Activated naive CD8-positive, alpha-beta T cell (primary cell): ENCODE results near the gene NPC1L1.

Experiments
- H3K27ac Mint-ChIP-seq: one replicate; pipeline ENCODE4 v1.8.0; 2021; ENCODE audit warnings: mixed read lengths
- H3K27me3 Mint-ChIP-seq: one replicate; pipeline ENCODE4 v1.8.0; 2021; ENCODE audit warnings: mixed read lengths
- H3K36me3 Mint-ChIP-seq: one replicate; pipeline ENCODE4 v1.8.0; 2021; ENCODE audit warnings: mixed read lengths
- H3K4me1 Mint-ChIP-seq: one replicate; pipeline ENCODE4 v1.8.0; 2021; ENCODE audit warnings: low read depth, mixed read lengths
- H3K4me3 Mint-ChIP-seq: one replicate; pipeline ENCODE4 v1.8.0; 2021; ENCODE audit warnings: mild to moderate bottlenecking, mixed read lengths
- H3K9me3 Mint-ChIP-seq: one replicate; pipeline ENCODE4 v1.8.0; 2021; ENCODE audit warnings: low read depth, mixed read lengths

Gene NPC1L1

DNA sequence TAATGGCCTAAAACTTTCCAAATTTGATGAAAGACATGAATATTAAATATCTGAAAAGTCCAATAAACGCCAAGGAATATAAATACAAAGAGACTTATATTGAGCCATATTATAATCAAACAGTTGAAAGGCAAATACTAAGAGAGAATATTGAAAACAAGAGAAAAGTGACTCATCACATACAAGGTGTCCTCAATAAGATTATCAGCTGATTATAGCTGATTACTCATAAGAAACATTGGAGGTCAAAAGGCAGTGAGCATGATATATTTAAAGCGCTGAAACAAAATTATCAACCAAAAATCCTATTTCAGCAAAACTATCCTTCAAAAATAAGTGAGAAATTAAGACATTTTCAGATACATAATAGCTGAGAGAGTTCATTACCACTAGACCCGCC, 7.8 kb upstream of the NPC1L1 start:
- Mint-ChIP-seq H3K36me3 (no peaks in the 10 kb centered on the region), H3K9me3 (no peaks in the 10 kb centered on the region), H3K27ac (no peak overlapping the region), H3K27me3 (peaks cover under 1% of the 10 kb centered on the region), H3K4me1 (no peaks in the 10 kb centered on the region), H3K4me3 (no peak overlapping the region)

DNA sequence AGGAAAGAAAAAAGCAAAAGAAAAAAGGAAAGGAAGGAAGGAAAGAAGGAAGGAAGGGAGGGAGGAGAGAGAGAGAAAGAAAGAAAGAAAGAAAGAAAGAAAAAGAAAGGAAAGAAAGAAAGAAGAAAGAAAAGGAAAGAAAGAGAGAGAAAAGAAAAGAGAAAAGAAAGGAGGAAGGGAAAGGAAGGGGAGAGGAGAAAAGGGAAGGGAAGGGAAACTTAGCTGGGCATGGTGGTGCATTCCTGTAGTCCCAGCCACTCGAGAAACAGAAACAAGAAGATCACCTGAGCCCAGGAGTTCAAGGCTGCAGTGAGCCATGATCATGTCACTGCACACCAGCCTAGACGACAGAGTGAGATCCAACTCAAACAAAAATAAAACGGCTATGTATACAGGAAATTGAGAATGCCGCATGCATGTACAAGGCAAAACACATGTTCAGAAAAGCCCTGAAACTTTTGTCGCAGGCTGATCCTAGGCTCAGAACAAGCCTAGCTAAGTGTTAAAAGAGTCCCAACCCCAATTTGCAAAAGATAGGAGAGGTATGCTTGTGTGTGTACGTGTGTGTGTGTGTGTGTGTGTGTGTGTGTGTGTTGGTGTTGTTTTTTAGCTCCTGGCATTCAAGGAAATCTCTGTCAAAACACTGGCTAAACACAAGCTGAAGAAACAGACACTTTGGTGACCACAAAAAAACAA, 6.6 kb upstream of the NPC1L1 start:
- peaks cover 3% of the 10 kb centered on the region for H3K27me3 Mint-ChIP-seq
- no peaks in the 10 kb centered on the region for H3K9me3 Mint-ChIP-seq
- H3K4me1 Mint-ChIP-seq: no peaks in the 10 kb centered on the region
- no peaks in the 10 kb centered on the region for H3K36me3 Mint-ChIP-seq
- H3K4me3 Mint-ChIP-seq: no peak overlapping the region
- no peak overlapping the region for H3K27ac Mint-ChIP-seq

DNA sequence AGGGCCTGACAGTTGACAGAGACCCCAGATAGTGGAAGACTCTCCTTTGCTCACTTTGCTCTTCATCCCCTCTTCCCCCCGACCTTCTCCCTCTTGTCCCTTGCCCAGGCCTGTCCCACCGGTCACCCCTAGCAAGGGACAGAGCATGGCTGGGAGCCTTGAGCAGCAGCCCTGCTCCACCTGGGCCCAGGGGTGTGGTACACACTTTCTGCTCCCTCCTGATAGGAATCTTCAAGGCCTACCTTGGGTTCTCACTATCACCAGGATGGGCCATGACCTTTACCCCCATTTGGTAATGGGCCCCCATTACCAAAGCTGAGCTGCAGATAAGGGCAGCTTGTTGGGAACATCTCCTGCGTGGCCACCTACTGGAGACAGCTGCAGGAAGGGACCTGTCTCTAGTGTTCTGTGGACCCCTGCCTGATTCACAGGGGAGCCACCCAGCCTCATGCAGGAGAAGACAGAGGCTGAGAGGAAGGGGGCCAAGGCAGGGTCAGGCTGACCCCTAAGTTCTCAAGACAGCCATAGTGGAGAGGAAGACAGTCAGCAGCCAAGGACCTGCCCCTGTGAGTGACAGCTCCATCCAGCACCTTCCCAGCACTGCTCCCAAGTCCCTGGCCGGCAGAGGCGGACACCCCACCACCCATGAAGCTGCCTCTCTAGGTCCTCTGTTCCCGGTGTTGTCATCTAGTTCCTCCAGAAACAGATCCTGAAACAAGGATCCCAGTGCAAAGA, 913 bp upstream of the NPC1L1 start:
- Mint-ChIP-seq H3K4me1 (no peaks in the 10 kb centered on the region), H3K4me3 (no peak overlapping the region), H3K27ac (no peak overlapping the region)

GRCh38 chr7:44540592-44541027, 520 bp downstream of the NPC1L1 start:
- Mint-ChIP-seq H3K4me1 (no peaks in the 10 kb centered on the region), H3K27me3 (peaks cover 3% of the 10 kb centered on the region), H3K27ac (no peak overlapping the region)

More for the DNA sequence above, 913 bp upstream of the NPC1L1 start:
- peaks cover 3% of the 10 kb centered on the region for H3K27me3 Mint-ChIP-seq
- no peaks in the 10 kb centered on the region for H3K36me3 Mint-ChIP-seq
- no peaks in the 10 kb centered on the region for H3K9me3 Mint-ChIP-seq

GRCh38 chr7:44539669-44540506, 1.2 kb downstream of the NPC1L1 start:
- Mint-ChIP-seq H3K9me3 (no peaks in the 10 kb centered on the region), H3K36me3 (no peaks in the 10 kb centered on the region), H3K4me1 (no peaks in the 10 kb centered on the region), H3K27ac (no peak overlapping the region), H3K4me3 (no peak overlapping the region), H3K27me3 (peaks cover 3% of the 10 kb centered on the region)

More at GRCh38 chr7:44540592-44541027, 520 bp downstream of the NPC1L1 start:
- no peaks in the 10 kb centered on the region for H3K36me3 Mint-ChIP-seq
- no peaks in the 10 kb centered on the region for H3K9me3 Mint-ChIP-seq
- no peak overlapping the region for H3K4me3 Mint-ChIP-seq

DNA sequence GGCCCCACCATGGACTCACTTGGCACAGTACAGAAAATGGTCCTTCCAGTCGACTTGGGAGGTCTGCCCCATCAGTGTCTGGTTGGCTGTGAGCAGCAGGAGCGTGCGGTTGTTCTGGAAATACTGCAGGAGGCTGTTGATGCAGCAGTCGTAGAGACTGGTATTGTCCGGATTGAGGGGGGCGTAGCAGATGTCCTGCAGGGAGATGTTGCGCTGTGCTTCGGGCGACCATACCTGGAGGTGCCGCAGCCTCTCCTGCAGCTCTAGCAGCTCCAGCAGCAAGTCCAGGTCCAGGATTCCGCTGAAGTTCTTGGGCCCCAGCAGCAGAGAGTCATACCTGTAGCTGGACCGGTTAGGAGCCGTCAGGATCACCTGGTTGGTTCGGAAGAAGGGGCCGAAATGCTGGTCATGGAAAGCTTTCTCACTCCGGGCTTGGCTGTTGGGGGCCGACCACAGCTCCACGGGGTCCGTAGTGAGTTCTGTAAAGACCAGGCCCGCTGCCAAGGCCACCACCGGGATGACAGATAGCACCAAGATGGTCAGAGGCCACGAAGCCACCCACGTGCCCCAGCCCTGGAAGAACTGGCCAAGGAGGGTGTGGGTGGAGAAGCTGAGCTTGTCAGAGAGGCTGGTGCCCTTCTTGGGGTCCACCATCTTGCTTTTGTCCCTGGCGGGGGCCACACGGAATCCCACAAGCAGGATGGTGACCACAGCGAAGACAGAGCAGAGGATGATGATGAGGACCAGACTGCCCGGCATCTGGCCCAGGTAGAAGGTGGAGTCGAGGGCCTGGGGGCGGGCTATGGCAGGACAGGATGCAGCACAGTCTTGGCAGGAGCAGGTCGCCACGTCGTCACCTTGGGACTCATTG, 2.1 kb downstream of the NPC1L1 start:
- Mint-ChIP-seq H3K4me3 (no peak overlapping the region), H3K4me1 (no peaks in the 10 kb centered on the region), H3K9me3 (no peaks in the 10 kb centered on the region), H3K27me3 (peaks cover 3% of the 10 kb centered on the region), H3K27ac (no peak overlapping the region), H3K36me3 (no peaks in the 10 kb centered on the region)

GRCh38 chr7:44538093-44538797, 2.9 kb downstream of the NPC1L1 start:
- Mint-ChIP-seq H3K36me3 (no peaks in the 10 kb centered on the region), H3K4me3 (no peak overlapping the region), H3K27ac (no peak overlapping the region), H3K9me3 (no peaks in the 10 kb centered on the region), H3K27me3 (no peaks in the 10 kb centered on the region), H3K4me1 (no peaks in the 10 kb centered on the region)

GRCh38 chr7:44537442-44537841, 3.7 kb downstream of the NPC1L1 start:
- Mint-ChIP-seq H3K27me3 (no peaks in the 10 kb centered on the region), H3K9me3 (no peaks in the 10 kb centered on the region), H3K4me1 (no peaks in the 10 kb centered on the region), H3K36me3 (no peaks in the 10 kb centered on the region), H3K27ac (no peak overlapping the region), H3K4me3 (no peak overlapping the region)

GRCh38 chr7:44536090-44536489, 5.0 kb downstream of the NPC1L1 start:
- Mint-ChIP-seq H3K27ac (no peak overlapping the region), H3K9me3 (no peaks in the 10 kb centered on the region), H3K4me1 (no peaks in the 10 kb centered on the region), H3K36me3 (no peaks in the 10 kb centered on the region), H3K27me3 (no peaks in the 10 kb centered on the region), H3K4me3 (no peak overlapping the region)

DNA sequence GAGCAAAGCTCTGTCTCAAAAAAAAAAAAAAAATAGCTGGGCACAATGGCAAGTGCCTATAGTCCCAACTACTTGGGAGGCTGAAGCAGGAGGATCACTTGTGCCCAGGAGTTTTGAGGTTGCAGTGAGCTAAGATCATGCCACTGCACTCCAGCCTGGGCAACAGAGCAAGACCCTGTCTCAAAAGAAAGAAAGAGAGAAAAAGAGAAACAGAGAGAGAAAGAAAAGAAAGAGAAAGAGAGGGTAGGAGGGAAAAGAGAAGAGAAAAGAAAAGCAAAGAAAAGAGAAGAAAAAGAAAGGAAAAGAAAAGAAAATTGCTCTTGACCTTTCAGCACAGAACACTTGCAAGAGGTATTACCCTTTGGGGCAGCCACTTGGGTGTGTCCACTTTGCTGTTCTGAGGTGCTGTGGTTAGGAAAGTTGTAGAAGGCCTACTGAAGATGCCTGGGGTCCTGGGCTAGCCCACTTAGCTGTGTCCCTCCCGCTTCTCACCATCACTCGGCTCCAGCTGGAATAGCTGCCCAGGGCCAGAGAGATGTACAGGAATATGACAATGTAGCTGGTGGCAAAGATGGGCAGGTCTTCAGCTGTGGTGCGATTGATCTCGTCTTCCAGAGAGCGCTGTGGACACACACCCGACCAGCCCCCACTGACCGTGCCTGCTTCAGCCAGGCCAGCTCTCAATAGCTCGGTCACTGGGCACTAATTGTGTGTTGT, 5.6 kb downstream of the NPC1L1 start:
- Mint-ChIP-seq H3K9me3 (no peaks in the 10 kb centered on the region), H3K27ac (no peak overlapping the region), H3K4me1 (no peaks in the 10 kb centered on the region), H3K4me3 (no peak overlapping the region), H3K36me3 (no peaks in the 10 kb centered on the region), H3K27me3 (no peaks in the 10 kb centered on the region)

GRCh38 chr7:44534501-44534900, 6.6 kb downstream of the NPC1L1 start:
- Mint-ChIP-seq H3K27ac (no peak overlapping the region), H3K4me3 (no peak overlapping the region), H3K36me3 (no peaks in the 10 kb centered on the region), H3K9me3 (no peaks in the 10 kb centered on the region), H3K4me1 (no peaks in the 10 kb centered on the region), H3K27me3 (no peaks in the 10 kb centered on the region)

- Mint-ChIP-seq H3K36me3 (no peaks in the 10 kb centered on the region), H3K9me3 (no peaks in the 10 kb centered on the region), H3K4me1 (no peaks in the 10 kb centered on the region), H3K27ac (no peak overlapping the region), H3K27me3 (no peaks in the 10 kb centered on the region), H3K4me3 (no peak overlapping the region)
Observed at GRCh38 chr7:44534087-44534486, 7.0 kb downstream of the NPC1L1 start.

GRCh38 chr7:44533301-44534055, 7.7 kb downstream of the NPC1L1 start:
- H3K27ac Mint-ChIP-seq: no peak overlapping the region
- H3K9me3 Mint-ChIP-seq: no peaks in the 10 kb centered on the region
- no peaks in the 10 kb centered on the region for H3K4me1 Mint-ChIP-seq
- no peaks in the 10 kb centered on the region for H3K27me3 Mint-ChIP-seq
- H3K36me3 Mint-ChIP-seq: no peaks in the 10 kb centered on the region
- H3K4me3 Mint-ChIP-seq: no peak overlapping the region
